ENCODE measurements around the gene IFIT2. TPM values are rescaled to one million over a fixed set of nuclear protein-coding genes. Genes with fewer than 3 reads are reported as not detected.
"Not testable (repeated sequence)": the region's sequence is repeated elsewhere in the genome, so short reads cannot be mapped to it uniquely, and the experiment has no call there.

The IFIT2 gene
- total RNA-seq, 8 experiments from 2014 or later: 0.29 to 117 (median 7.7) TPM

DNA sequence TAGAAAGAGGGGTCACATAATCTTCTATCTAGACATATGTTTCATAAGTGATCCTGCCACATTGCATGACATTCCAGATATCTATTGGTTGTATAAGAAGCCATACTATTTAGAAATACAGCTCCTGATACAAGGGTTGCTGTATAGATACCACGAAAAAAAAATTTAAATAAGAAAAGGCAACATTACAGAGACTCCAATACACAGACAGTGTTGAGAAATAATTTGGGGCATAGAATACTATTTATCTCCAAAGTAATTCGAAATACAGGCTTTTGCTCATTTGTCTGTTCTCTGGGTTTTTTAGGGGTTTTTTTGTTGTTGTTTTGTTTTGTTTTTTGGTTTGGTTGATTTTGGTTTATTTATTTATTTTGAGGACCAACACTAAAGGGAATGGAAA lies 2.6 kb downstream of the IFIT2 start:
- WGBS, 10 experiments: 64 to 100% (median 77%) methylated on average over 1 to 2 of the region's 2 CpGs; no CpG with 5 or more reads in 1 of the 10 experiments
- H3K4me3 ChIP-seq: no peak overlapping the region
- H3K4me1 ChIP-seq (replicated peaks in 1 of 2): peaks cover 3 to 12% of the 10 kb centered on the region in 2 donors
- no peak overlapping the region for H3K27ac ChIP-seq
- ATAC-seq (replicated peaks in 6 of 8): no peak
- in situ Hi-C loops (cut with MboI; ENCODE audit: low pct_unique_long_range_greater_than_20kb in 2 of 9, low sequenced_read_pairs in 9 of 9, unreplicated experiment in 9 of 9): no loop called here

DNA sequence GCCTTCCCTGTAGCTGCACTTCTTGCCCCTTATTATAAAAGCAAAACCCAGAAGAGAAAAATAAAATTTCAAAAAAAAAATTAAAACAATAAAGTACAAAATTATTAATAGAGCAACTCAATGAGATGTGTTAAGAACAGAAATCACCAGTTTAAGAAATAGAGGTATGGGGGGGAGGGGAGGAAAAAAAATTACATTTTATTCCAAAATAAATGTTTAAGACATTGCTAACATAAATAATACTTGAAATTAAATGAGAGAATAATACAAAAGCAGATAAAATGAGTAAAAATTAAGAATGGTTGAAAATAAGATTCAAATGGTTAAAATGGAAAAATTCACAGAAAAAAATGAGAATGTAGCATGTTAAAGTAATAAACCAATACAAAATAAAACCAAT lies 3.1 kb downstream of the IFIT2 start:
- in situ Hi-C loops (cut with MboI; ENCODE audit: low pct_unique_long_range_greater_than_20kb in 2 of 9, low sequenced_read_pairs in 9 of 9, unreplicated experiment in 9 of 9): no loop called here
- Histone ChIP-seq H3K4me1 (replicated peaks in 1 of 2) (peaks cover 3 to 12% of the 10 kb centered on the region in 2 donors), H3K27ac (no peak overlapping the region)

GRCh38 chr10:89305766-89306433 lies 4.1 kb downstream of the IFIT2 start:
- Histone ChIP-seq H3K4me3 (no peak overlapping the region), H3K4me1 (replicated peaks in 1 of 2) (peaks cover 3 to 12% of the 10 kb centered on the region in 2 donors), H3K27ac (no peak overlapping the region)
- in situ Hi-C loops (cut with MboI; ENCODE audit: low pct_unique_long_range_greater_than_20kb in 2 of 9, low sequenced_read_pairs in 9 of 9, unreplicated experiment in 9 of 9): no loop called here
- no peak for ATAC-seq (replicated peaks in 6 of 8)
- 77 to 100% (median 92%) methylated on average over 1 to 7 of the region's 9 CpGs for WGBS, 10 experiments

More for the DNA sequence above, 3.1 kb downstream of the IFIT2 start:
- no peak for ATAC-seq (replicated peaks in 6 of 8)
- H3K4me3 ChIP-seq: no peak overlapping the region

DNA sequence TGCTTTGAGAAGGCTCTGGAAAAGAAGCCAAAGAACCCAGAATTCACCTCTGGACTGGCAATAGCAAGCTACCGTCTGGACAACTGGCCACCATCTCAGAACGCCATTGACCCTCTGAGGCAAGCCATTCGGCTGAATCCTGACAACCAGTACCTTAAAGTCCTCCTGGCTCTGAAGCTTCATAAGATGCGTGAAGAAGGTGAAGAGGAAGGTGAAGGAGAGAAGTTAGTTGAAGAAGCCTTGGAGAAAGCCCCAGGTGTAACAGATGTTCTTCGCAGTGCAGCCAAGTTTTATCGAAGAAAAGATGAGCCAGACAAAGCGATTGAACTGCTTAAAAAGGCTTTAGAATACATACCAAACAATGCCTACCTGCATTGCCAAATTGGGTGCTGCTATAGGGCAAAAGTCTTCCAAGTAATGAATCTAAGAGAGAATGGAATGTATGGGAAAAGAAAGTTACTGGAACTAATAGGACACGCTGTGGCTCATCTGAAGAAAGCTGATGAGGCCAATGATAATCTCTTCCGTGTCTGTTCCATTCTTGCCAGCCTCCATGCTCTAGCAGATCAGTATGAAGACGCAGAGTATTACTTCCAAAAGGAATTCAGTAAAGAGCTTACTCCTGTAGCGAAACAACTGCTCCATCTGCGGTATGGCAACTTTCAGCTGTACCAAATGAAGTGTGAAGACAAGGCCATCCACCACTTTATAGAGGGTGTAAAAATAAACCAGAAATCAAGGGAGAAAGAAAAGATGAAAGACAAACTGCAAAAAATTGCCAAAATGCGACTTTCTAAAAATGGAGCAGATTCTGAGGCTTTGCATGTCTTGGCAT lies 4.8 kb downstream of the IFIT2 start:
- 81 to 100% (median 93%) methylated on average over 1 to 12 of the region's 13 CpGs for WGBS, 10 experiments
- H3K27ac ChIP-seq: no peak overlapping the region

GRCh38 chr10:89307269-89307577 lies 5.4 kb downstream of the IFIT2 start:
- peaks cover 3 to 7% of the 10 kb centered on the region in 2 donors for H3K4me1 ChIP-seq (replicated peaks in 1 of 2)
- no peak overlapping the region for H3K4me3 ChIP-seq
- no peak overlapping the region for H3K27ac ChIP-seq
- in situ Hi-C loops (cut with MboI; ENCODE audit: low pct_unique_long_range_greater_than_20kb in 2 of 9, low sequenced_read_pairs in 9 of 9, unreplicated experiment in 9 of 9): no loop called here
- no peak for ATAC-seq (replicated peaks in 6 of 8)

More for the DNA sequence above, 4.8 kb downstream of the IFIT2 start:
- Histone ChIP-seq H3K4me3 (no peak overlapping the region), H3K4me1 (replicated peaks in 1 of 2) (peaks cover 3 to 12% of the 10 kb centered on the region in 2 donors)
- in situ Hi-C loops (cut with MboI; ENCODE audit: low pct_unique_long_range_greater_than_20kb in 2 of 9, low sequenced_read_pairs in 9 of 9, unreplicated experiment in 9 of 9): no loop called here
- no peak for ATAC-seq (replicated peaks in 6 of 8)

GRCh38 chr10:89308266-89308665 lies 6.4 kb downstream of the IFIT2 start:
- no peak for ATAC-seq (replicated peaks in 6 of 8)
- WGBS, 10 experiments: 73 to 100% (median 87%) methylated on average over 2 to 6 of the region's 6 CpGs; no CpG with 5 or more reads in 1 of the 10 experiments
- in situ Hi-C loops (cut with MboI; ENCODE audit: low pct_unique_long_range_greater_than_20kb in 2 of 9, low sequenced_read_pairs in 9 of 9, unreplicated experiment in 9 of 9): no loop called here

GRCh38 chr10:89308736-89309135 lies 6.9 kb downstream of the IFIT2 start:
- H3K4me1 ChIP-seq (replicated peaks in 1 of 2): peaks cover 3 to 5% of the 10 kb centered on the region in 2 donors
- H3K4me3 ChIP-seq: no peak overlapping the region
- in situ Hi-C loops (cut with MboI; ENCODE audit: low pct_unique_long_range_greater_than_20kb in 2 of 9, low sequenced_read_pairs in 9 of 9, unreplicated experiment in 9 of 9): no loop called here
- no peak for ATAC-seq (replicated peaks in 6 of 8)
- no peak overlapping the region for H3K27ac ChIP-seq
- 63 to 95% (median 89%) methylated on average over 2 to 4 of the region's 4 CpGs; no CpG with 5 or more reads in 1 of the 10 experiments for WGBS, 10 experiments

More at GRCh38 chr10:89308266-89308665, 6.4 kb downstream of the IFIT2 start:
- Histone ChIP-seq H3K4me3 (no peak overlapping the region), H3K4me1 (replicated peaks in 1 of 2) (peaks cover 3 to 5% of the 10 kb centered on the region in 2 donors), H3K27ac (no peak overlapping the region)

- Histone ChIP-seq H3K4me3 (no peak overlapping the region), H3K4me1 (replicated peaks in 1 of 2) (peaks cover 3 to 7% of the 10 kb centered on the region in 2 donors), H3K27ac (no peak overlapping the region)
- in situ Hi-C loops (cut with MboI; ENCODE audit: low pct_unique_long_range_greater_than_20kb in 2 of 9, low sequenced_read_pairs in 9 of 9, unreplicated experiment in 9 of 9): no loop called here
- ATAC-seq (replicated peaks in 6 of 8): no peak
- WGBS, 10 experiments: 67 to 100% (median 94%) methylated on average over 1 to 7 of the region's 7 CpGs; no CpG with 5 or more reads in 1 of the 10 experiments
Measured at GRCh38 chr10:89309156-89310055, 7.6 kb downstream of the IFIT2 start.

- Histone ChIP-seq H3K4me3 (no peak overlapping the region), H3K27ac (no peak overlapping the region), H3K4me1 (replicated peaks in 1 of 2) (peaks cover 6 to 11% of the 10 kb centered on the region in 2 donors)
- in situ Hi-C loops (cut with MboI; ENCODE audit: low pct_unique_long_range_greater_than_20kb in 2 of 9, low sequenced_read_pairs in 9 of 9, unreplicated experiment in 9 of 9): no loop called here
- no peak for ATAC-seq (replicated peaks in 6 of 8)
- 80 to 100% (median 88%) methylated on average over 1 to 2 of the region's 2 CpGs; no CpG with 5 or more reads in 3 of the 10 experiments for WGBS, 10 experiments
Measured at GRCh38 chr10:89310056-89310893, 8.4 kb downstream of the IFIT2 start.

- in situ Hi-C loops (cut with MboI; ENCODE audit: low pct_unique_long_range_greater_than_20kb in 2 of 9, low sequenced_read_pairs in 9 of 9, unreplicated experiment in 9 of 9): no loop called here
- H3K27ac ChIP-seq: no peak overlapping the region
- WGBS, 10 experiments: 20 to 100% (median 85%) methylated on average over 1 of the region's 1 CpG; no CpG with 5 or more reads in 4 of the 10 experiments
Measured at GRCh38 chr10:89312973-89313372, 11.1 kb downstream of the IFIT2 start.

DNA sequence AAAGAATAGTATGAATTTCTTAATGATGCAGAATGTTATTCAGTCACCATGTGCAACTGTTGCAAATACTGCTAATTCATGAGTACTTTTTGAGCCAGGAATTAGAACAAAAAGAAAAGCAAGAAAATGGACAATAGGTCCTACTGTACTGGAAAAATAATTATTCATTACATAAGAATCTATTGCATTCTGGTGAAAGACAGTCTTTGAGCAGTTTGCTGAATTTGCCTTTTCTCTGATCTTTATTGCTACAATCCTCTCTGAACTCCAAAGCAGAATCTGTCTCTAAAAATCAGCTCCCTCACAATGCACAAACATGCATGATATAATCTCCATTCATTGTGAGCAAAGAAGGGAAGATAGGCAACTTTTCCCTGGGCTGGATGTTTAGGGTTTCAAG lies 12.8 kb downstream of the IFIT2 start:
- peak in 3 of 8 experiments; percentile 24 to 61 (median 49) for ATAC-seq (replicated peaks in 6 of 8)
- H3K4me3 ChIP-seq: no peak overlapping the region
- in situ Hi-C loops (cut with MboI; ENCODE audit: low pct_unique_long_range_greater_than_20kb in 2 of 9, low sequenced_read_pairs in 9 of 9, unreplicated experiment in 9 of 9): no loop called here
- no peak overlapping the region for H3K27ac ChIP-seq
- H3K4me1 ChIP-seq (replicated peaks in 1 of 2): peaks cover 3 to 7% of the 10 kb centered on the region in 2 donors

More at GRCh38 chr10:89312973-89313372, 11.1 kb downstream of the IFIT2 start:
- no peak for ATAC-seq (replicated peaks in 6 of 8)
- peaks cover 3 to 7% of the 10 kb centered on the region in 2 donors for H3K4me1 ChIP-seq (replicated peaks in 1 of 2)
- H3K4me3 ChIP-seq: no peak overlapping the region

GRCh38 chr10:89318047-89318446 lies 16.2 kb downstream of the IFIT2 start:
- ATAC-seq (replicated peaks in 6 of 8); H3K4me1 ChIP-seq (replicated peaks in 1 of 2); in situ Hi-C loops (cut with MboI; ENCODE audit: low pct_unique_long_range_greater_than_20kb in 2 of 9, low sequenced_read_pairs in 9 of 9, unreplicated experiment in 9 of 9); H3K27ac ChIP-seq; H3K4me3 ChIP-seq: not testable (repeated sequence)
- WGBS, 10 experiments: 80 to 100% methylated on average over 1 to 2 of the region's 4 CpGs; no CpG with 5 or more reads in 8 of the 10 experiments

Data from motor neuron (in vitro differentiated cells).